IgD-negative memory B cell (primary cell): Measurements from ENCODE around the gene CUL4A. TPM values are rescaled to one million over a fixed set of nuclear protein-coding genes. Genes with fewer than 3 reads are reported as not detected.
A peak's percentile ranks its signal among the peaks of the same experiment; 100 is the strongest.

Source experiments
- H3K27ac Mint-ChIP-seq, 3 donors: one replicate each; pipeline ENCODE4 v1.8.0; 2020 to 2022; ENCODE audit warnings: mild to moderate bottlenecking in 3 of 3, mixed read lengths in 3 of 3, moderate library complexity in 1 of 3
- H3K27me3 Mint-ChIP-seq: one replicate; pipeline ENCODE4 v1.8.0; 2021; ENCODE audit warnings: mixed read lengths
- H3K36me3 Mint-ChIP-seq: one replicate; pipeline ENCODE4 v1.8.0; 2020; ENCODE audit warnings: mild to moderate bottlenecking, mixed read lengths
- H3K4me1 Mint-ChIP-seq, 3 donors: one replicate each; pipeline ENCODE4 v1.8.0; 2020 to 2022; ENCODE audit warnings: mixed read lengths in 3 of 3, mild to moderate bottlenecking in 1 of 3
- H3K4me3 Mint-ChIP-seq, 4 donors: one replicate each; pipeline ENCODE4 v1.8.0; 2020 to 2022; ENCODE audit warnings: mild to moderate bottlenecking in 4 of 4, mixed read lengths in 4 of 4, moderate library complexity in 3 of 4
- H3K9me3 Mint-ChIP-seq, 3 donors: one replicate each; pipeline ENCODE4 v1.8.0; 2020 to 2021; ENCODE audit warnings: mixed read lengths in 3 of 3, mild to moderate bottlenecking in 1 of 3
- polyA plus RNA-seq: library from polyadenylated mRNA; unstranded; fragments of 300-500 nt; fragmentation: Illumina TruSeq; gene quantifications from one replicate; pipeline ENCODE4 v1.2.3, GENCODE V29; 2021

CUL4A gene
- polyA plus RNA-seq, 1 donor from 2014 or later, result 42.6 TPM

DNA sequence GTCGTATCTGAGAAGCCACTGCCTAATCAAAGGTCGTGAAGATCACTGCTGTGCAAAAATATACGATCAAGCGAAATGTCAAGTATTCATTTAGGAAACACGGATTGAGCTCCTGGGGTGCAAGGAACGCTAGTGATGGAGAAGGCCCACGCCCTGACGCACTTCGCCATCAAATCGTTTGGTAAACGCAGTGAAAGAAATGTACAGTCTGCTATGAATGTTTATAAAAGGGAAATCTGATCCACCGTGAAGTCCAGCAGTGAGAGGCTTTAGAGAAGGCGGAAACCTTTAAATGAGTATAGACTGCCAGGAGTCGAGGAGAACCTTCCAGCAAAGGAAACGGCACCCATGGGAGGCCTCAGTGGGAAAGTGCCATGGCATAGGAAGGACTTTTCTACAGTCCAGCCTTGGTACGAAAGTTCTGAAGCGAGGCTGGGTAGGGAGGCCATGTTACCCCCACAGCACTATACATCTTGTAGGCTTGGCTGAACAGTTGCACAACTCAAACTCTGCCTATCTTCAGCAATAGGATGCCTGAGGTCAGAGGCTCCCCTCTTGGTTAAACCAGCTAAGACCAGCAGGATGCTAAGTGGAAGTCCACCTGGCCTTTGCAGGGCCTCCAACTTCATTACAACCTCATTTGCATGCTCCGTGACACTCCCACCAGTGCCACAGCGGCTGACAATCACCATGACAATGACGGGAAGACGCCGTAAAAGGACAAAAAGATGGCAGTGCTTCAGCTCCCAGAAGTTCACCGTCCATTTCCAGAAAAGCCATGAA is 21.3 kb upstream of the CUL4A start:
- Mint-ChIP-seq H3K27me3 (no peaks in the 10 kb centered on the region), H3K36me3 (peaks cover 6% of the 10 kb centered on the region), H3K4me1 (peaks cover 8 to 12% (median 12%) of the 10 kb centered on the region in 3 donors), H3K27ac (no peak overlapping the region), H3K4me3 (no peak overlapping the region), H3K9me3 (no peaks in the 10 kb centered on the region)

DNA sequence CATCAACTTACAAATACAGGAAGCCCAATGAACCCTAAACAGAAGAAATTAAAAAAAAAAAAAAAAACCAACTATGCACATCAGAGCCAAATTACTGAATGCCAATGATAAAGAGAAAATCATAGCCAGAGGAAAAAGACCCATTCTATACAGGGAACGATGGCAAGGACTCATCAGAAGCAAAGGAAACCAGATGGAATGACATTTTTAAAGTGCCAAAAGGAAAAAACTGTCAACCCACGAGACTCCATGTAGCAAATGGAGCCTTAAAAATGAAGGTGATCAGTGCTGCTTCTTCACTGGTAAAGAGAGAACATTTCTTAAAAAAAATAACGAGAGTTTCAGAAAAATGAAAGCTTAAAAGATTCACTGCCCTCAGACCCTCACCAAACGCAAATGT is 19.2 kb upstream of the CUL4A start:
- Mint-ChIP-seq H3K9me3 (no peaks in the 10 kb centered on the region), H3K27ac (no peak overlapping the region), H3K4me3 (no peak overlapping the region), H3K27me3 (no peaks in the 10 kb centered on the region), H3K4me1 (peaks cover 5 to 9% (median 9%) of the 10 kb centered on the region in 3 donors), H3K36me3 (peaks cover 6% of the 10 kb centered on the region)

DNA sequence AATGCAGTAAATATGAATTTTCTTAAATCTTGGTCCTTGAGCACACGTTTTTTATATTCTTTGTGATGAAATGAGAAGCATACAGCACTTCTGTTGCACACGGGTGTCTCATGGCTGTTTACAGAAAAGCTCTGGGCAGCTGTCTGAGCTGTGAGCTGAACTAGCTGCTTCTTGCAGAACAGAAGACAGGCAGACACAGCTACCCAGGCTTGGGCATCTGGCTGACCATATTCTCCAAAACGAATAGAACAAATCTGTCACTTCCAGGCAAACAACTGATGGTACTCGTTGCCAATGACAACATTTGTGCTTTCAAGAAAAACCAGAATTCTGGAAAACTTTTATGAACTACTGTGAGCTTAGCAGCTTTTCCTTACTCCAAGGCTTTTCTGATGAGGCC is 17.1 kb upstream of the CUL4A start:
- peaks cover 6% of the 10 kb centered on the region for H3K36me3 Mint-ChIP-seq
- H3K27ac Mint-ChIP-seq, result no peak overlapping the region
- no peaks in the 10 kb centered on the region for H3K9me3 Mint-ChIP-seq
- no peak overlapping the region for H3K4me3 Mint-ChIP-seq
- peaks cover 0 to 4% (median 2%) of the 10 kb centered on the region in 3 donors for H3K4me1 Mint-ChIP-seq
- H3K27me3 Mint-ChIP-seq, result no peaks in the 10 kb centered on the region

DNA sequence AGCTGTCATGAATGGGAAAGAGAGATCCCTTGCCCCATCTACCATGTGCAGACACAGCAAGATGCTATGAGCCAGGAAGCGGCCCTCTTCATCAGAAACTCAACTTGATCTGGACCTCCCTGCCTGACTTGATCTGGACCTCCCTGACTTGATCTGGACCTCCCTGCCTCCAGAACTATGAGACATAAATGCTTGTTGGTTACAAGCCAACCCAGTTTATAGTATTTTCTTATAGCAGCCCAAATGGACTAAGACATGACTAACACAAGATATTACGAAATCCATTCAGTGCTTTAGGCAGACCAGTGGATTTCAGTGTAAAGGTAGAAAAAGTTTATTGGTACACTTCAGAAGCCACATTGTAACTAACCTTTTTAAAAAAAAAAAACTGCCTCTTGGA is 16.5 kb upstream of the CUL4A start:
- Mint-ChIP-seq H3K27me3 (no peaks in the 10 kb centered on the region), H3K36me3 (peaks cover 6% of the 10 kb centered on the region), H3K27ac (no peak overlapping the region), H3K4me1 (peaks cover 0 to 2% (median under 1%) of the 10 kb centered on the region in 3 donors), H3K9me3 (no peaks in the 10 kb centered on the region), H3K4me3 (no peak overlapping the region)

DNA sequence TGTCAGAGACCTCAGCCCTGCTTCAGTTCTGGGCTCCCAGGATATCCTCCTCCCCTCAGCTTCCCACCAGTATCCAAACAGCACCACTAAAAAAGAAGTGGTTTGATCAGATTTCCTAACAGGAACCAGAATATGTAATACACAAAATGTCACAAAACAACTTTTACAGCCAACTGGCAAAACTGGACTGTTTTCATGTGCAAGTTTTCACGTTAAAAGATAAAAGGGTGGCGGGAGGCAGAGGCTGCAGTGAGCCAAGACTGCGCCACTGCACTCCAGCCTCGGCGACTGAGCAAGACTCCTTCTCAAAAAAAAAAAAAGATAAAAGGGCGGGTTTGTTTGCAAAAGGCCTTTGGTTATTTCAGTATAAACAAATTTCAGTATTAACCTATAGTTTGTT is 14.1 kb upstream of the CUL4A start:
- no peaks in the 10 kb centered on the region for H3K27me3 Mint-ChIP-seq
- H3K4me1 Mint-ChIP-seq, result peaks cover 0 to 1% (median under 1%) of the 10 kb centered on the region in 3 donors
- no peaks in the 10 kb centered on the region for H3K9me3 Mint-ChIP-seq
- peak overlapping the region in 1 of 3 donors; percentile 5 for H3K27ac Mint-ChIP-seq
- no peaks in the 10 kb centered on the region for H3K36me3 Mint-ChIP-seq
- no peak overlapping the region for H3K4me3 Mint-ChIP-seq

DNA sequence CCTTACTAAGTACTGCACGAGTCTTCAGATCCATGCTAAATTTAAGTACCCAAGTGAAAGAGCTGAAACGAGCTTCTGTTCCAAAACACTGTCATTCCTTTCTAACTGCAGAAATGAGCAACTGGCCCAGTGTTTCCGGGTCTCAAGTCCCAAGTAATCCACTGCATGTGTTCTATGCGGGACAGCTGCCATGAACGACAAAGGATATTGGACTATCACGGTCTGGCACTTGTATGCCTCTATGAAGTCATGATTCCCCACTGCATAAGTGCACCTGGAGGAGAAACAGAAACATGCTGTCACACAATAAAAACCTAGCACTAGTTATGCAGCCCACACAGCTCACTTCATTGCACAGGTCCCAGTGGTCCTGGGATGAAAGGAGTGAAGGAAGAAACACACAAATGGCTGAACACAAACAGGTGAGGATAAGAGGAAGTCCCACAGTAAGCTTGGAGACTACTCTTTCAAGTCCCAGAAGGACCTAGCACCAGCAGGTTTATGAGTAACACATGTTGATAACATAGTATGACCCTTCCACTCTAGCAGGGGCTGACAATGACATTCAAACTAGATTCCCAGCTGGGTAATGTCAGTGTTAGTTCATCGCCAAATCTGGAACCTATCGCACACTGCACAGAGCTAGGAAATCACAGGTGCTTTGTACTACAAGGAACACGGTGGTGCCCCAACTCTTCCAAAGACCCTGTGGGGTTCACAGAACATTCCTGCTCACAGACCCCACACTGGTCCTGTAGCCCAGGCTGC is 12.3 kb upstream of the CUL4A start:
- Mint-ChIP-seq H3K36me3 (no peaks in the 10 kb centered on the region), H3K27me3 (no peaks in the 10 kb centered on the region), H3K9me3 (no peaks in the 10 kb centered on the region), H3K4me1 (peaks cover 3 to 5% (median 4%) of the 10 kb centered on the region in 3 donors), H3K4me3 (no peak overlapping the region), H3K27ac (no peak overlapping the region)

DNA sequence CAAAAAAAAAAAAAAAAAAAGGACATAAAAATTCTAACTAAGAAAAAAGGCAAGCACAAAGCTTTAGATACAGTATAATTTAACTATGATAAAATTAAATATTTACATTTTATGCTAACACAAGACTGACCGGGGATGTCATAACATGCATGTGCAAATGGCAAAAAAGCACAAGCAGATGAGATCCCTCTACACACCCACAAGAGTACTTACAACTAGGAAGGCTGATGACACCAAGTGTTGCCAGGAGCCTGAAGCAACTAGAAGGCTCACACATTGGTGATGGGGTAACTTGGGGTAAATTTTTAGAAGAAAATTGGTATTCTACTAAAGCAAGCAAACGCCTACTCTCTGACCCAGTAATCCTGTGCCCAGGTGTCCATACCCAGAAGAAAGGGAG is 7.6 kb upstream of the CUL4A start:
- peaks cover 19 to 39% (median 29%) of the 10 kb centered on the region in 3 donors for H3K4me1 Mint-ChIP-seq
- no peaks in the 10 kb centered on the region for H3K36me3 Mint-ChIP-seq
- H3K27me3 Mint-ChIP-seq, result no peaks in the 10 kb centered on the region
- H3K27ac Mint-ChIP-seq, result no peak overlapping the region
- H3K9me3 Mint-ChIP-seq, result no peaks in the 10 kb centered on the region
- no peak overlapping the region for H3K4me3 Mint-ChIP-seq

DNA sequence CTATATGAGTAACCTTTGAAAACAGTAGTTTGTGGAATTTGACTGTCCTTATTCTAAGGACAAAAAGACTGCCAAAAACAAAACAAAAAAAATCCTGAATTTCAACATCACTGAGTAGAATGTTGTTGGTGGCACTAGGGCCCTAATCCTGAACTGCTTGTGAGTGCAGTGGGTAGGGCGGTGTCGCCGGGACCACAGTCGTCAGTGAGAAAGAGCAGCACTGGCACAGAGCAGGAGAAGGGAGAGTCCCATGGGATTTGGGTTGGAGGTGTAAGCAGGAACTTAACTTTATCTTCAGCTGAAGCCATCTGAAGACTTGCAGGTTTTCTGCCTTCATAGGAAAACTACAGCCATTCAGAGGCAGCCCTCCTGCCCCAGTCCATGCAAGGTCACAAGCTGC is 6.5 kb upstream of the CUL4A start:
- no peaks in the 10 kb centered on the region for H3K9me3 Mint-ChIP-seq
- H3K27ac Mint-ChIP-seq, result no peak overlapping the region
- peak overlapping the region in 1 of 4 donors; percentile 57 for H3K4me3 Mint-ChIP-seq
- H3K27me3 Mint-ChIP-seq, result no peaks in the 10 kb centered on the region
- no peaks in the 10 kb centered on the region for H3K36me3 Mint-ChIP-seq
- H3K4me1 Mint-ChIP-seq, result peaks cover 26 to 48% (median 38%) of the 10 kb centered on the region in 3 donors

DNA sequence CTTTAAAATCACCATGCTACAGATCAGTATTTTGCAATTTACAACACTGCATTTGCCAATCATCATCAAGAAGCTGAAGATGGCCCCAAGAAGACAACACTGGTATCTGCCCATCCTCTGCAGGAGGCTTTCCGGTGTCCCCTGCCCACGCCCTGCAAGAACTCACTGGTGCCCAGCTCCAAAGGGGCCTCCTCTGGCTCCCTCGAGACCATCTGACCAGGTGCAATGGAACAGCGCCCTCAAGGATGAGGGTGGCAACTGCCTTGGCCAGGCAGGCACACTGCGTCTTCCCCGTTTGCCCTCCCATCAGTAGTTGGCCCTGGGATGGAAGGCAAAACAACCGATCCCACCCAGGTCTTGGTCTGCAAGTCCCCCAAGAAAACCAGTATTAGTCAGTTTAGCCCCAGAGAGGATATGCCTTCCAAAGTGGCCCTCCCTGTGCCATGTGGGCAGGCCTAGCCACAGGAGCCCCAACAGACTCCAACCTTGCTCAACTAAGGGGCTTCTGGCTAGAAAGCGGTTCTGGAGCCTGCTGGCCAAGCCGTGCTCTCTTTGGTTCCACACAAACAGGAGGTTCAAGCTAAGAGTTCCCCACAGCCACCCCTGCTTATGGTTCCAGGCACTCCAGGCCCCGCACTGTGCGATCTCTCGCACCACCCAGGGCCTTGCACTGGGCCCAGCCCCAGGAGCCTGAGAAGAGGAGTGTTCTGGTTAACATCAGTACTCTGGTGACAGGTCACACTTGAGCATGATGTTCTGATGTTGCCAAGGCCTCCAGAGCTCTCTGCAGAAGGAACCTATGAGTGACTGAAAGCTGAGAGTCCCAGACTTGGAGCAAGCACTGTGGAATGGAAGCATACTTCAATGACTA is 5.7 kb upstream of the CUL4A start:
- Mint-ChIP-seq H3K36me3 (no peaks in the 10 kb centered on the region), H3K4me3 (peak overlapping the region in 1 of 4 donors; percentile 57), H3K4me1 (peaks cover 26 to 49% (median 38%) of the 10 kb centered on the region in 3 donors), H3K27ac (peak overlapping the region in 1 of 3 donors; percentile 43), H3K27me3 (no peaks in the 10 kb centered on the region), H3K9me3 (no peaks in the 10 kb centered on the region)

DNA sequence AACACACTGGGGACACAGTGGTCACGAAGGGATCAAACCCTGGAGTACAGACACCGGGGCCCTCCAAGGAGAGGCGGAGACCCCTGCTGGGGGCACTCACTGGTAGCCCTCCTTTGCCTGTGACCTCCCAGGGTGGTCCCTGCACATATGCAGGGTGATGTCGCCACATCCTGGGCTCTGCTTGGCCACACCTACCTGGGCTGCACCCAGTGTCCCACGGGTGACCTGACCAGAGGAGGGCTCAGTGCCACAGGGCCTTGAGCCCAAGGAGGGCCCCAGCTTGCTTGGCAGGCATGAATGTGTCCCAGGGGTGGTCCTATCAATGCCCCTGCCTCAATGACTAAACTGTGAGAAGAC is 5.1 kb upstream of the CUL4A start:
- Mint-ChIP-seq H3K9me3 (no peaks in the 10 kb centered on the region), H3K27ac (no peak overlapping the region), H3K27me3 (no peaks in the 10 kb centered on the region), H3K4me1 (peaks cover 26 to 49% (median 38%) of the 10 kb centered on the region in 3 donors), H3K36me3 (no peaks in the 10 kb centered on the region), H3K4me3 (peak overlapping the region in 1 of 4 donors; percentile 20)

DNA sequence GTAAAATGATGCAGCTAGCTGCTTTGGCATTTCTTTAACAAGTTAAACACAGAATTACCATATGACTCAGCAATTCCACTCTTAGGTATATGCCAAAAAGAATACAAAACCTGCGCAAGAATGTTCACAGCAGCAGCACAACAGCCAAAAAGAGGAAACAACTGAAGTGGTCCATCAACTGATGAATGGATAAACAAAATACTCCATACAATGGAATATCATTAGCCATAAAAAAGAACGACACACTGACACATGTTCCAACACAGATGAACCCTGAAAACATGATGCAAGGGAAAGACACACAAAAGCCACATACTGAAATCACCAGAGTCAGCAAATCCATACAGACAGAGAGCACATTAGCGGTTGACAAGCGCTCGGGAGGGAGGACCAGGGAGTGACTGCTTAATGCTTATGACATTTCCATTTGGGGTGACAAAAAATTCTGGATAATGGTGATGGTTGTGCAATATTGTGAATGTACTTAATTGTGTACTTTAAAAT is 3.9 kb upstream of the CUL4A start:
- no peaks in the 10 kb centered on the region for H3K36me3 Mint-ChIP-seq
- H3K27ac Mint-ChIP-seq, result peak overlapping the region in 1 of 3 donors; percentile 95
- H3K27me3 Mint-ChIP-seq, result no peaks in the 10 kb centered on the region
- no peaks in the 10 kb centered on the region for H3K9me3 Mint-ChIP-seq
- H3K4me3 Mint-ChIP-seq, result peak overlapping the region in 3 of 4 donors; percentile 3 to 96 (median 76)
- peaks cover 31 to 55% (median 41%) of the 10 kb centered on the region in 3 donors for H3K4me1 Mint-ChIP-seq

DNA sequence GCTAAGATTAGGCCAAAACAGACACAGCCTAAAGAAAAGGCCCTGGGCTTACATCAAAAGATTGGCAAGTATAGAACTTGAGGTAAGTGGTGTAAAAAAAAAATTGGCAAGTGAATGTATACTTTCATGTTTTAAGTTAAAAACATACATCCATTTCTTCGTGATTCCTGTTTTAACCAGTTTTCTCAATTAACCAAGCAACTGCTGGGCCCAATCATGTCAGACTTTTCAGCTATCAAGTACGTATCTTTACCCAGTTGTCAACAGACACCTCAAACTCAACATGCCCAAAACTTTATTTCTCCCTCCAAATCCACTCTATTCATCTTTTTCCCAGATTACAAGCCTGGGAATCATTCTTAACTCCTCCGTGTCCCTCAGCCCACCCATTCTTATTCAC is 2.0 kb upstream of the CUL4A start:
- Mint-ChIP-seq H3K4me1 (peaks cover 38 to 62% (median 49%) of the 10 kb centered on the region in 3 donors), H3K27me3 (no peaks in the 10 kb centered on the region), H3K4me3 (peak overlapping the region; percentile 90 to 96 (median 92))

DNA sequence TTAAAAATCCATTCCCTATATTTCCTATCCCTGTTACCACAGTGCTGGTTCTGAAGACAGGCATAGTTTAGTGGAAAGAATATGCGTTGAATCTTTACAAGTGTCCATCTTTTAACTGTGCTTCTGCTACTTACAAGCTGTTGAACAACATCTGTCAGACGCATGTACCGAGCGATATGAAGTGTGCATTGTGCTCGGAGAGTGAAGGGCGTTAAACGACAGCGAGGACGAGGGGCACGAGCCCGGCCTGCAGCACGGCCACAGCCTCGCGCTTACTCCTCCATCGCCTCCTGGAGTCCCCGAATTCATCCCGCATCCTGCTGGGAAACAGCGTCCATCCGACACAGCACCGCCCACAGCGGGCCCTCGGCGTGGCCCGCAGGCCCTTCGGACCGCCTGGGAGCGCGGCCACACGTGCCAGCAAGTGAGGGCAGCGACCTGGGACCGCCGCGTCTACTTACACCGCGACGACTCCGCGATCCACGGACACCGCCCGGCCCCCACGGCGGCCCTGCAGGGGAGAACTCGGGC is 1.5 kb upstream of the CUL4A start:
- Mint-ChIP-seq H3K27ac (peak overlapping the region; percentile 89 to 95 (median 90)), H3K4me3 (peak overlapping the region; percentile 90 to 96 (median 92)), H3K4me1 (peaks cover 38 to 57% (median 46%) of the 10 kb centered on the region in 3 donors), H3K27me3 (no peaks in the 10 kb centered on the region), H3K9me3 (no peaks in the 10 kb centered on the region), H3K36me3 (no peaks in the 10 kb centered on the region)

More for the DNA sequence above, 2.0 kb upstream of the CUL4A start:
- H3K9me3 Mint-ChIP-seq, result no peaks in the 10 kb centered on the region
- H3K36me3 Mint-ChIP-seq, result no peaks in the 10 kb centered on the region
- peak overlapping the region; percentile 89 to 95 (median 90) for H3K27ac Mint-ChIP-seq
